ENCODE measurements around the gene SEC14L5.

DNA sequence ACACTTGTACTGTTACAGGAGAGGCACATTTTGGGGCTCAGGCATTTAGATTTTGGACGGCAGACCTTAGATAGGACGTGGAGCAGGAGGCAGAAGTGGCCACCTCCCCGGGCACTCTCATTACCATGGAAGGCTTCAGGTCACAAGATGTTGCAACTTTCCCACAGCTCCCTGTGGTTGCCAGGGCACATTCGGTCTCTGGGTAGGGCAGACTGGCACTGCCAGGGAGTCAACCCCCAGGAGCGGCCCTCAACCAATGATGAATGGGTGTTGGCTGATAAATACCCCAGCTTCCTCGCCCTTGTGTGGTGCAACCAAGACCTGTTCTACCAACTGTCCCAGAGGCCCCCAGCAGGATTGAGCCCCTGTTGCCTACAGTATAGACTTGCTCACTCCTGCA, 64.4 kb downstream of the SEC14L5 start:
- TF ChIP-seq CTCF (IDR thresholded peaks at IDR 0.05): no peak
- TF ChIP-seq POLR2A (IDR thresholded peaks at IDR 0.05): no peak
